HepG2 (cell line): ENCODE measurements around the gene SULT4A1. TPM values are rescaled to one million over a fixed set of nuclear protein-coding genes. Genes with fewer than 3 reads are reported as not detected.

Experiments
- CBX2 ChIP-seq, 2 experiments: fragments of 200-600 bp in 1 of 2; sonication (generic); formaldehyde crosslinking in 1 of 2; IDR thresholded peaks; 2 replicates each; pipeline versions ENCODE4 v1.7.0 to v1.8.1; 2018 to 2022; ENCODE audit warnings: low read depth in 2 of 2, low read length in 1 of 2, mild to moderate bottlenecking in 1 of 2, missing genetic modification reagents in 1 of 2
- DMTF1 ChIP-seq: sonication (generic); formaldehyde crosslinking; IDR thresholded peaks from 2 replicates; pipeline ENCODE4 v1.4.0; 2020; ENCODE audit warnings: mild to moderate bottlenecking, missing genetic modification reagents
- NBN ChIP-seq: fragments of 450-650 bp; conservative IDR thresholded peaks from 2 replicates; pipeline ENCODE4 v1.6.1; 2017
- NFATC3 ChIP-seq: sonication (generic); formaldehyde crosslinking; IDR thresholded peaks from 2 replicates; pipeline ENCODE4 v1.5.1; 2020; ENCODE audit warnings: mild to moderate bottlenecking, missing genetic modification reagents
- NPAS2 ChIP-seq: sonication (generic); formaldehyde crosslinking; IDR thresholded peaks from 2 replicates; pipeline ENCODE4 v1.8.0; 2022; ENCODE audit warnings: mild to moderate bottlenecking, missing genetic modification reagents, borderline replicate concordance
- RARG ChIP-seq: sonication (generic); formaldehyde crosslinking; IDR thresholded peaks from 2 replicates; pipeline ENCODE4 v1.4.0; 2020; ENCODE audit warnings: low read depth, mild to moderate bottlenecking, missing genetic modification reagents
- SMARCC2 ChIP-seq: fragments of 450-650 bp; IDR thresholded peaks from 2 replicates; pipeline ENCODE4 v1.6.1; 2017; ENCODE audit warnings: antibody characterized with exemption, mild to moderate bottlenecking
- THAP9 ChIP-seq: sonication (generic); formaldehyde crosslinking; IDR thresholded peaks from 2 replicates; pipeline ENCODE4; 2020; ENCODE audit warnings: missing genetic modification reagents, mild to moderate bottlenecking, borderline replicate concordance
- ZNF337 ChIP-seq: sonication (generic); formaldehyde crosslinking; IDR thresholded peaks from 2 replicates; pipeline ENCODE4 v1.5.1; 2020; ENCODE audit warnings: missing genetic modification reagents, low read depth, mild to moderate bottlenecking, borderline replicate concordance
- ZNF543 ChIP-seq: sonication (generic); formaldehyde crosslinking; IDR thresholded peaks from 2 replicates; pipeline ENCODE4 v1.4.0; 2020; ENCODE audit warnings: mild to moderate bottlenecking, missing genetic modification reagents
- ZNF646 ChIP-seq: sonication (generic); formaldehyde crosslinking; IDR thresholded peaks from 2 replicates; pipeline ENCODE4 v1.9.0; 2021; ENCODE audit warnings: mild to moderate bottlenecking, missing genetic modification reagents
- ZNF749 ChIP-seq: sonication (generic); formaldehyde crosslinking; IDR thresholded peaks from 2 replicates; pipeline ENCODE4 v1.8.0; 2022; ENCODE audit warnings: mild to moderate bottlenecking, missing genetic modification reagents, moderate library complexity, borderline replicate concordance
- ZNF850 ChIP-seq: sonication (generic); formaldehyde crosslinking; conservative IDR thresholded peaks from 2 replicates; pipeline ENCODE4 v1.9.0; 2021; ENCODE audit warnings: mild to moderate bottlenecking, missing genetic modification reagents
- polyA plus RNA-seq, 8 experiments: library from polyadenylated mRNA; depleted of rRNA in 3 of 8; stranded (reverse) in 7 of 8; unstranded in 1 of 8; fragments of >200 nt; fragmentation: Illumina TruSeq in 4 of 8; extraction: Trizol in 4 of 8; gene quantifications; 2 replicates each; pipeline versions ENCODE4 v1.2.1 to v1.2.3, GENCODE V29; 2011 to 2016; ENCODE audit warnings: low read depth in 4 of 8, missing spikeins in 1 of 8, mixed read lengths in 1 of 8; ENCODE audit not compliant: insufficient read depth in 1 of 8
- total RNA-seq, 5 experiments: library from RNA; depleted of rRNA; stranded (reverse); fragments of >200 nt; fragmentation: Illumina TruSeq; extraction: Trizol; gene quantifications; 2 replicates each; pipeline ENCODE4 v1.2.3, GENCODE V29; 2016; ENCODE audit warnings: low read depth in 1 of 5

SULT4A1 gene
- total and polyA plus RNA-seq, 2 of the 13 experiments (the other 11 are each of a cell fraction or from before 2014, with no cell fraction given): not detected

DNA sequence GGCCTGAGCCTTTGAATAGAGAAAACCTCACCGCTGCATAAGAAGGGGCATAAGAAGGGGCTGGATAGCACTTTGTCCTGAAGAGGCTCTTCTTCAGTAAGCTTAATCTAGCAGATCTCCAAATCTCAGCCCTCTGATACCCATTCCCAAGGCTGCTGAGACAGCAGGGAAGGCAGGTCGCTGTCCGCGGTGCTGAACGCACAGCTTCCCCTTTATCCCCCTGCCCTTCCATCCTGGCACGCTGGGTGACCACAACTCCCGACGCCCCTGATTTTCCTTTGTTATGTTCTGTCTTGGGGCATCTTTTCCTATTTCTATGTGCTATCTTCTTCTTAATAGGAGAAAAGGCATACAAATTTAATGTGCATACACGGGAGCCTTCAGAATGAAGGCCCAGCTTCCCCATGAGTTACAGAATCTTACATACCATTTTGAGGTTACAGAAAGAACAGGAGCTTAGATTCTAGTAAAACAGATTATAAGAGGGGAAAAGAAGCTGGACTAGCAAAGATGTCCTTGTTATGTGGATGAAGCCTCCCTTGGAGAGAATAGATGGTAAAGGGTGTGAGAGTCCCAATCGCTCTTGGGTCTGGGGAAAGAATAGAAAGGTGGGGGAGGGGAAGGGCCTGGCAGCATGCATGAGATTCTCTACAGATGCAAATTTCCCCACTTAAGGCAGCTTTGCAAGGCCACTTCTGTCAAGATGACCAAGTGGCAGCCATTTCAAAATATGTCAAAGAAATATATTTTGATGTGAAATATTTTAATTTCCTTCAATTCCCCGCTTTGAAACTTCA is 5.7 kb upstream of the SULT4A1 start (continued):
- TF ChIP-seq THAP9 (CRISPR knock-in tag): no peak
- TF ChIP-seq ZNF646 (CRISPR knock-in tag): no peak
- no peak for TF ChIP-seq NPAS2 (CRISPR knock-in tag)
- no peak for TF ChIP-seq ZNF850 (CRISPR knock-in tag)
- TF ChIP-seq SMARCC2: no peak
- peak; percentile 67; the same call in 1 of the 2 replicates for TF ChIP-seq ZNF749 (CRISPR knock-in tag)
- TF ChIP-seq NBN: no peak
- TF ChIP-seq RARG (CRISPR knock-in tag): no peak
- no peak for TF ChIP-seq NFATC3 (CRISPR knock-in tag)
- TF ChIP-seq CBX2 (IDR thresholded peaks at IDR 0.05; ENCODE audit: low read depth, low read length): no peak
- no peak for TF ChIP-seq CBX2 (CRISPR knock-in tag; IDR thresholded peaks at IDR 0.05; ENCODE audit: low read depth)
- TF ChIP-seq ZNF543 (CRISPR knock-in tag): 0 out of 2 replicates have a peak, but pooled peaks have one; percentile 44
- TF ChIP-seq ZNF337 (CRISPR knock-in tag): no peak
- no peak for TF ChIP-seq DMTF1
